HCT116 (cell line): Measurements from ENCODE around the gene CUL4A. TPM values are rescaled to one million over a fixed set of nuclear protein-coding genes. Genes with fewer than 3 reads are reported as not detected.

ENCODE experiments used
- ATAC-seq: fragments of 200-7000 bp; cut with Tn5 transposase; 2 replicates; pipeline ENCODE4 v1.9.1; 2020; ENCODE audit warnings: mild to moderate bottlenecking, moderate library complexity
- BruUV-seq: library from RNA; stranded (reverse); fragments of 400-500 nt; replicated peaks from 2 replicates; lab custom pipeline; 2021; lab: Mats Ljungman, UMichigan
- CTCF ChIA-PET: fragments of 300-600 bp; sonication (Branson Sonifier 250); formaldehyde crosslinking; loops from one replicate; lab custom pipeline; 2021; ENCODE audit warnings: antibody characterized with exemption; lab: Charles Lee
- POLR2A ChIA-PET: fragments of 300-600, 350-600 bp; sonication (Branson Sonifier 250); formaldehyde crosslinking; loops from one replicate; lab custom pipeline; 2021; ENCODE audit warnings: antibody characterized with exemption; lab: Charles Lee
- RAD21 ChIA-PET, 2 experiments: fragments of 300-600 bp; sonication (Branson Sonifier 250); formaldehyde crosslinking; loops; one replicate each; lab custom pipeline; 2023; ENCODE audit warnings: low total read pairs in 2 of 2; ENCODE audit not compliant: uncharacterized antibody in 2 of 2, unreplicated experiment in 2 of 2, low non-redundant PET in 1 of 2; lab: Charles Lee
- DNase-seq: peaks from one replicate; pipeline ENCODE4 v3.0.0-alpha.2; 2010; ENCODE audit warnings: low read depth, low spot score
- H2AFZ ChIP-seq: fragments of 200-600 bp; shearing (Covaris generic), sonication (generic); 2 replicates; pipeline ENCODE4 v1.6.1; 2017; ENCODE audit warnings: low read depth, mixed run types, mixed read lengths, antibody characterized with exemption, low read length; ENCODE audit not compliant: poor library complexity, severe bottlenecking
- H3K27ac ChIP-seq: 2 replicates; pipeline ENCODE4 v1.5.1; 2012; ENCODE audit warnings: low read depth, low read length
- H3K27me3 ChIP-seq: fragments of 200-600 bp; sonication (generic); 2 replicates; pipeline ENCODE4 v1.6.1; 2016; ENCODE audit warnings: mixed run types, low read length, mixed read lengths; ENCODE audit not compliant: insufficient read depth
- H3K36me3 ChIP-seq, 2 experiments: fragments of 200-500 bp in 1 of 2; fragments of 200-600 bp in 1 of 2; sonication (Bioruptor generic) in 1 of 2; sonication (generic) in 1 of 2; 2 replicates each; pipeline versions ENCODE4 v1.5.1 to v1.6.1; 2014 to 2016; ENCODE audit warnings: low read length in 2 of 2, inconsistent platforms in 1 of 2, mixed read lengths in 1 of 2, mixed run types in 1 of 2; ENCODE audit not compliant: insufficient read depth in 2 of 2, control insufficient read depth in 1 of 2
- H3K4me1 ChIP-seq, 2 experiments: fragments of 200-600 bp in 1 of 2; sonication (generic) in 1 of 2; 2 replicates each; pipeline versions ENCODE4 v1.5.1 to v1.6.1; 2012 to 2017; ENCODE audit warnings: low read length in 2 of 2, inconsistent platforms in 1 of 2, mild to moderate bottlenecking in 1 of 2, mixed read lengths in 1 of 2, mixed run types in 1 of 2, moderate library complexity in 1 of 2; ENCODE audit not compliant: insufficient read depth in 2 of 2, control insufficient read depth in 1 of 2
- H3K4me2 ChIP-seq: fragments of 200-600 bp; sonication (generic); 2 replicates; pipeline ENCODE4 v1.6.1; 2017; ENCODE audit warnings: mixed run types, low read length, mixed read lengths
- H3K4me3 ChIP-seq, 2 experiments: fragments of 200-600 bp in 1 of 2; sonication (generic) in 1 of 2; replicated peaks in 1 of 2; 2 replicates each; pipeline ENCODE4 v1.5.1; 2011 to 2016; ENCODE audit warnings: low read length in 2 of 2, control low read depth in 1 of 2, low read depth in 1 of 2, mild to moderate bottlenecking in 1 of 2, mixed read lengths in 1 of 2, mixed run types in 1 of 2
- H3K79me2 ChIP-seq: fragments of 200-600 bp; sonication (generic); 2 replicates; pipeline ENCODE4 v1.6.1; 2017; ENCODE audit warnings: mild to moderate bottlenecking, mixed run types, low read length, moderate library complexity, mixed read lengths; ENCODE audit not compliant: insufficient read depth
- H3K9ac ChIP-seq: fragments of 200-600 bp; sonication (generic); 2 replicates; pipeline ENCODE4 v1.6.1; 2016; ENCODE audit warnings: low read length, mixed read lengths
- H3K9me2 ChIP-seq: fragments of 200-600 bp; sonication (generic), shearing (Covaris generic); 2 replicates; pipeline ENCODE4 v1.6.1; 2017; ENCODE audit warnings: mixed run types, mild to moderate bottlenecking, moderate library complexity; ENCODE audit not compliant: insufficient read depth
- H3K9me3 ChIP-seq, 2 experiments: fragments of 200-500 bp in 1 of 2; fragments of 200-600 bp in 1 of 2; sonication (Bioruptor generic) in 1 of 2; sonication (generic) in 1 of 2; 2 replicates each; pipeline ENCODE4 v1.6.1; 2014 to 2017; ENCODE audit warnings: low read length in 2 of 2, mixed read lengths in 2 of 2, inconsistent platforms in 1 of 2, low read depth in 1 of 2, mild to moderate bottlenecking in 1 of 2, mixed run types in 1 of 2, moderate library complexity in 1 of 2; ENCODE audit not compliant: control insufficient read depth in 1 of 2, insufficient read depth in 1 of 2
- H4K20me1 ChIP-seq: fragments of 200-600 bp; sonication (generic), shearing (Covaris generic); 2 replicates; pipeline ENCODE4 v1.6.1; 2017; ENCODE audit warnings: mixed run types, mild to moderate bottlenecking, moderate library complexity; ENCODE audit not compliant: insufficient read depth
- CBX3 ChIP-seq: IDR thresholded peaks from 2 replicates; pipeline ENCODE4 v1.6.1; 2012; ENCODE audit warnings: low read depth
- CEBPB ChIP-seq: IDR thresholded peaks from 2 replicates; pipeline ENCODE4 v1.6.1; 2012; ENCODE audit warnings: low read depth
- CTCF ChIP-seq, 3 experiments: fragments of 200-600 bp in 1 of 3; sonication (generic) in 1 of 3; IDR thresholded peaks in 2 of 3; conservative IDR thresholded peaks in 1 of 3; 2 replicates each; pipeline ENCODE4 v1.5.1; 2012 to 2017; ENCODE audit warnings: low read depth in 2 of 3, low read length in 2 of 3, antibody characterized with exemption in 1 of 3, borderline replicate concordance in 1 of 3, control low read depth in 1 of 3, mild to moderate bottlenecking in 1 of 3, mixed read lengths in 1 of 3, mixed run types in 1 of 3, moderate library complexity in 1 of 3; ENCODE audit not compliant: insufficient read depth in 1 of 3
- EZH2 ChIP-seq: fragments of 200-600 bp; sonication (generic); IDR thresholded peaks from 2 replicates; pipeline ENCODE4 v1.6.1; 2017; ENCODE audit warnings: antibody characterized with exemption, mixed run types
- RAD21 ChIP-seq: IDR thresholded peaks from 2 replicates; pipeline ENCODE4 v1.6.1; 2012; ENCODE audit warnings: low read depth, mild to moderate bottlenecking
- SP1 ChIP-seq: IDR thresholded peaks from 2 replicates; pipeline ENCODE4 v1.6.1; 2012; ENCODE audit warnings: low read depth
- TCF7L2 ChIP-seq: IDR thresholded peaks from 2 replicates; pipeline ENCODE4 v1.7.0; 2011; ENCODE audit warnings: borderline replicate concordance, inconsistent platforms; ENCODE audit not compliant: insufficient read depth, insufficient read length; ENCODE audit errors: extremely low read depth
- YY1 ChIP-seq: IDR thresholded peaks from 2 replicates; pipeline ENCODE4 v1.6.1; 2011; ENCODE audit warnings: low read length, low read depth, moderate library complexity, mild to moderate bottlenecking; ENCODE audit not compliant: insufficient replicate concordance; ENCODE audit errors: extremely low read depth
- ZBTB33 ChIP-seq: IDR thresholded peaks from 2 replicates; pipeline ENCODE4 v1.6.1; 2011; ENCODE audit warnings: mild to moderate bottlenecking, low read length, moderate library complexity; ENCODE audit not compliant: insufficient replicate concordance; ENCODE audit errors: extremely low read depth
- ZFX ChIP-seq: fragments of 450-650 bp; IDR thresholded peaks from 2 replicates; pipeline ENCODE4 v1.6.1; 2017
- ZNF274 ChIP-seq: fragments of 200-500 bp; sonication (Bioruptor generic); IDR thresholded peaks from 2 replicates; pipeline ENCODE4 v1.6.1; 2014; ENCODE audit warnings: mild to moderate bottlenecking, low read depth, low read length, inconsistent platforms
- intact Hi-C: fragments of 100-400 bp; cut with micrococcal nuclease; formaldehyde crosslinking; loops from 2 replicates; pipeline ENCODE4 v1.10.0; 2022
- total RNA-seq: library from RNA; stranded (reverse); gene quantifications from one replicate; pipeline ENCODE4 v1.2.1, GENCODE V29; 2021; ENCODE audit not compliant: unreplicated experiment
- TF ChIP-seq, protein P1 (sequence below): IDR thresholded peaks from 2 replicates; pipeline ENCODE4 v1.6.1; 2012
- TF ChIP-seq, protein P2 (sequence below): IDR thresholded peaks from 2 replicates; pipeline ENCODE4 v1.6.1; 2012
- TF ChIP-seq, protein P3 (sequence below): IDR thresholded peaks from 2 replicates; pipeline ENCODE4 v1.6.1; 2012; ENCODE audit warnings: low read depth

Gene CUL4A
- total RNA-seq, 1 experiment from 2014 or later, result 76.5 TPM

DNA sequence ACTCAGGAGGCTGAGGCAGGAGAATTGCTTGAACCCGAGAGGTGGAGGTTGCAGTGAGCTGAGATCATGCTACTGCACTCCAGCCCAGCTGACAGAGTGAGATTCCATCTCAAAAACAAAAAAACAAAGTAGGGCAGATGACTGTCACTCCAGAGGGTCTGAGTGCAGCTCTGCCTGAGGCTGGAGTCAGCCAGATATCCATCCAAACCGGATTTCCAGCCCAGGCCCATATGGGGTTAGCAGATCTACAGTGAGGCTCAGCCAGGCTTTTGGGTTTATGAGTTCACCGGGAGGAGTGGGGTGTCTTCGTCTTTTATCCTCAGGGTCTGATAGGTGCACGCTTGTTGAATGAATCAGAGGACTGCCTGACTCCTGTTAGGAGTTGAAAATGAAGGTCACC, 106.6 kb downstream of the CUL4A start:
- no peaks in the 10 kb centered on the region for H3K9me3 ChIP-seq
- DNase-seq (no peak), ATAC-seq (no peak)
- CTCF ChIA-PET, result no interaction called here
- H2AFZ ChIP-seq, result no peak overlapping the region
- no peak overlapping the region for H3K4me2 ChIP-seq
- BruUV-seq, result no TSS peak
- intact Hi-C loops, result no loop called here
- H4K20me1 ChIP-seq, result no peaks in the 10 kb centered on the region
- peaks cover 23% of the 10 kb centered on the region; the same call in 1 of the 2 replicates for H3K79me2 ChIP-seq
- RAD21 ChIA-PET, result no interaction called here
- H3K4me1 ChIP-seq, result peaks cover 6 to 25% of the 10 kb centered on the region in 2 experiments; a peak in 3 of 4 replicates
- H3K27ac ChIP-seq, result no peak overlapping the region
- H3K27me3 ChIP-seq, result no peaks in the 10 kb centered on the region
- POLR2A ChIA-PET, result no interaction called here
- no peak overlapping the region for H3K4me3 ChIP-seq
- H3K36me3 ChIP-seq, result peaks cover 9 to 10% of the 10 kb centered on the region in 2 experiments; a peak in 3 of 4 replicates
- TF ChIP-seq ZFX, result no peak
- TF ChIP-seq CBX3, result no peak
- TF ChIP-seq, protein P1, sequence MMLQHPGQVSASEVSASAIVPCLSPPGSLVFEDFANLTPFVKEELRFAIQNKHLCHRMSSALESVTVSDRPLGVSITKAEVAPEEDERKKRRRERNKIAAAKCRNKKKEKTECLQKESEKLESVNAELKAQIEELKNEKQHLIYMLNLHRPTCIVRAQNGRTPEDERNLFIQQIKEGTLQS, result no peak
- no peak for TF ChIP-seq EZH2
- TF ChIP-seq YY1, result no peak
- TF ChIP-seq ZBTB33, result no peak
- TF ChIP-seq, protein P2, sequence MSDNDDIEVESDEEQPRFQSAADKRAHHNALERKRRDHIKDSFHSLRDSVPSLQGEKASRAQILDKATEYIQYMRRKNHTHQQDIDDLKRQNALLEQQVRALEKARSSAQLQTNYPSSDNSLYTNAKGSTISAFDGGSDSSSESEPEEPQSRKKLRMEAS, result no peak
- TF ChIP-seq SP1, result no peak
- no peak for TF ChIP-seq CTCF (IDR thresholded peaks at IDR 0.05 in 2 of 3, conservative IDR thresholded peaks at IDR 0.05 in 1 of 3; ENCODE audit: borderline replicate concordance in 1 of 3, insufficient read depth in 1 of 3, low read depth in 2 of 3, low read length in 2 of 3)
- TF ChIP-seq, protein P3, sequence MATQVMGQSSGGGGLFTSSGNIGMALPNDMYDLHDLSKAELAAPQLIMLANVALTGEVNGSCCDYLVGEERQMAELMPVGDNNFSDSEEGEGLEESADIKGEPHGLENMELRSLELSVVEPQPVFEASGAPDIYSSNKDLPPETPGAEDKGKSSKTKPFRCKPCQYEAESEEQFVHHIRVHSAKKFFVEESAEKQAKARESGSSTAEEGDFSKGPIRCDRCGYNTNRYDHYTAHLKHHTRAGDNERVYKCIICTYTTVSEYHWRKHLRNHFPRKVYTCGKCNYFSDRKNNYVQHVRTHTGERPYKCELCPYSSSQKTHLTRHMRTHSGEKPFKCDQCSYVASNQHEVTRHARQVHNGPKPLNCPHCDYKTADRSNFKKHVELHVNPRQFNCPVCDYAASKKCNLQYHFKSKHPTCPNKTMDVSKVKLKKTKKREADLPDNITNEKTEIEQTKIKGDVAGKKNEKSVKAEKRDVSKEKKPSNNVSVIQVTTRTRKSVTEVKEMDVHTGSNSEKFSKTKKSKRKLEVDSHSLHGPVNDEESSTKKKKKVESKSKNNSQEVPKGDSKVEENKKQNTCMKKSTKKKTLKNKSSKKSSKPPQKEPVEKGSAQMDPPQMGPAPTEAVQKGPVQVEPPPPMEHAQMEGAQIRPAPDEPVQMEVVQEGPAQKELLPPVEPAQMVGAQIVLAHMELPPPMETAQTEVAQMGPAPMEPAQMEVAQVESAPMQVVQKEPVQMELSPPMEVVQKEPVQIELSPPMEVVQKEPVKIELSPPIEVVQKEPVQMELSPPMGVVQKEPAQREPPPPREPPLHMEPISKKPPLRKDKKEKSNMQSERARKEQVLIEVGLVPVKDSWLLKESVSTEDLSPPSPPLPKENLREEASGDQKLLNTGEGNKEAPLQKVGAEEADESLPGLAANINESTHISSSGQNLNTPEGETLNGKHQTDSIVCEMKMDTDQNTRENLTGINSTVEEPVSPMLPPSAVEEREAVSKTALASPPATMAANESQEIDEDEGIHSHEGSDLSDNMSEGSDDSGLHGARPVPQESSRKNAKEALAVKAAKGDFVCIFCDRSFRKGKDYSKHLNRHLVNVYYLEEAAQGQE, result no peak
- TF ChIP-seq TCF7L2, result no peak
- TF ChIP-seq CEBPB, result no peak
- TF ChIP-seq RAD21, result no peak
- no peak for TF ChIP-seq ZNF274
- H3K9ac ChIP-seq, result no peak overlapping the region
- no peaks in the 10 kb centered on the region for H3K9me2 ChIP-seq
